Vagina (tissue), 2 donors: ENCODE measurements around the gene KCNH3. TPM values are rescaled to one million over a fixed set of nuclear protein-coding genes. Genes with fewer than 3 reads are reported as not detected.

Experiments used
- DNase-seq, 2 donors: peaks; one replicate each; pipeline ENCODE4 v3.0.0-alpha.2; 2017; ENCODE audit errors: extremely low spot score in 2 of 2
- H3K27ac ChIP-seq: fragments of 200-600 bp; sonication (generic); one replicate; pipeline ENCODE4 v1.5.1; 2019
- H3K27me3 ChIP-seq: fragments of 200-600 bp; sonication (generic); one replicate; pipeline ENCODE4 v1.5.1; 2019
- H3K36me3 ChIP-seq, 2 donors: fragments of 200-600 bp; sonication (generic); one replicate each; pipeline ENCODE4 v1.5.1; 2017 to 2019
- H3K4me1 ChIP-seq: fragments of 200-600 bp; sonication (generic); one replicate; pipeline ENCODE4 v1.5.1; 2019
- H3K4me3 ChIP-seq, 2 donors: fragments of 200-600 bp; sonication (generic); 1 replicate in 1 of 2; 2 replicates in 1 of 2; pipeline ENCODE4 v1.5.1; 2016 to 2019
- H3K9me3 ChIP-seq: fragments of 200-600 bp; sonication (generic); one replicate; pipeline ENCODE4 v1.5.1; 2019
- CTCF ChIP-seq, 3 experiments: fragments of 450-650 bp in 2 of 3; fragments of 200-600 bp in 1 of 3; sonication (generic) in 1 of 3; IDR thresholded peaks; one replicate each; pipeline ENCODE4 v1.5.1; 2017 to 2019; ENCODE audit warnings: antibody characterized with exemption in 3 of 3, mild to moderate bottlenecking in 2 of 3, moderate library complexity in 2 of 3
- POLR2A ChIP-seq, 2 donors: fragments of 450-650 bp; IDR thresholded peaks; one replicate each; pipeline ENCODE4 v1.6.1; 2017; ENCODE audit warnings: antibody characterized with exemption in 2 of 2, mild to moderate bottlenecking in 2 of 2, moderate library complexity in 2 of 2
- POLR2AphosphoS5 ChIP-seq, 2 donors: sonication (generic); formaldehyde crosslinking; IDR thresholded peaks; one replicate each; pipeline ENCODE4 v1.9.0; 2017; ENCODE audit warnings: antibody characterized with exemption in 2 of 2, mild to moderate bottlenecking in 2 of 2, low read depth in 1 of 2; ENCODE audit not compliant: insufficient read depth in 1 of 2
- intact Hi-C: fragments of 100-400 bp; cut with DNase I; formaldehyde crosslinking; loops from one replicate; pipeline ENCODE4 v1.15.1; 2023
- total RNA-seq: library from RNA; depleted of rRNA; stranded (reverse); fragments of >200 nt; gene quantifications from one replicate; pipeline ENCODE4 v1.2.3, GENCODE V29; 2016

The KCNH3 gene
- total RNA-seq, 1 donor from 2014 or later, result not detected

- no peaks in the 10 kb centered on the region for H3K9me3 ChIP-seq
- H3K4me1 ChIP-seq, result peaks cover 23% of the 10 kb centered on the region
- no peaks in the 10 kb centered on the region for H3K36me3 ChIP-seq
- intact Hi-C loops, result no loop called here
- DNase-seq, result no peak
- no peak overlapping the region for H3K4me3 ChIP-seq
- H3K27ac ChIP-seq, result no peak overlapping the region
- no peaks in the 10 kb centered on the region for H3K27me3 ChIP-seq
- TF ChIP-seq POLR2AphosphoS5 (IDR thresholded peaks at IDR 0.05; ENCODE audit: insufficient read depth in 1 of 2, low read depth in 1 of 2) (no peak), CTCF (IDR thresholded peaks at IDR 0.05) (no peak), POLR2A (IDR thresholded peaks at IDR 0.05) (no peak)
These were observed 44.0 kb downstream of the KCNH3 start for GRCh38 chr12:49582850-49583249.

GRCh38 chr12:49583366-49584094 lies 44.7 kb downstream of the KCNH3 start:
- no peaks in the 10 kb centered on the region for H3K9me3 ChIP-seq
- H3K4me1 ChIP-seq, result peaks cover 25% of the 10 kb centered on the region
- no peak overlapping the region for H3K4me3 ChIP-seq
- intact Hi-C loops, result no loop called here
- H3K36me3 ChIP-seq, result no peaks in the 10 kb centered on the region
- DNase-seq, result no peak
- no peak overlapping the region for H3K27ac ChIP-seq
- H3K27me3 ChIP-seq, result no peaks in the 10 kb centered on the region
- TF ChIP-seq CTCF (IDR thresholded peaks at IDR 0.05) (no peak), POLR2A (IDR thresholded peaks at IDR 0.05) (no peak), POLR2AphosphoS5 (IDR thresholded peaks at IDR 0.05; ENCODE audit: insufficient read depth in 1 of 2, low read depth in 1 of 2) (no peak)

GRCh38 chr12:49584591-49584990 lies 45.8 kb downstream of the KCNH3 start:
- TF ChIP-seq POLR2AphosphoS5 (IDR thresholded peaks at IDR 0.05; ENCODE audit: insufficient read depth in 1 of 2, low read depth in 1 of 2) (no peak), POLR2A (IDR thresholded peaks at IDR 0.05) (no peak), CTCF (IDR thresholded peaks at IDR 0.05) (no peak)
- Histone ChIP-seq H3K4me3 (no peak overlapping the region), H3K4me1 (peaks cover 32% of the 10 kb centered on the region), H3K36me3 (no peaks in the 10 kb centered on the region), H3K9me3 (no peaks in the 10 kb centered on the region), H3K27ac (no peak overlapping the region), H3K27me3 (no peaks in the 10 kb centered on the region)
- intact Hi-C loops, result no loop called here
- DNase-seq, result no peak

GRCh38 chr12:49585477-49586459 lies 46.9 kb downstream of the KCNH3 start:
- no peak for DNase-seq
- intact Hi-C loops, result no loop called here
- no peak for TF ChIP-seq POLR2A (IDR thresholded peaks at IDR 0.05)
- no peak for TF ChIP-seq POLR2AphosphoS5 (IDR thresholded peaks at IDR 0.05; ENCODE audit: insufficient read depth in 1 of 2, low read depth in 1 of 2)
- TF ChIP-seq CTCF (IDR thresholded peaks at IDR 0.05), result no peak
- Histone ChIP-seq H3K9me3 (no peaks in the 10 kb centered on the region), H3K4me1 (peaks cover 24% of the 10 kb centered on the region), H3K27ac (no peak overlapping the region), H3K27me3 (no peaks in the 10 kb centered on the region), H3K36me3 (no peaks in the 10 kb centered on the region), H3K4me3 (no peak overlapping the region)
